ENCODE data around the gene CREB5.

CREB5 gene

DNA sequence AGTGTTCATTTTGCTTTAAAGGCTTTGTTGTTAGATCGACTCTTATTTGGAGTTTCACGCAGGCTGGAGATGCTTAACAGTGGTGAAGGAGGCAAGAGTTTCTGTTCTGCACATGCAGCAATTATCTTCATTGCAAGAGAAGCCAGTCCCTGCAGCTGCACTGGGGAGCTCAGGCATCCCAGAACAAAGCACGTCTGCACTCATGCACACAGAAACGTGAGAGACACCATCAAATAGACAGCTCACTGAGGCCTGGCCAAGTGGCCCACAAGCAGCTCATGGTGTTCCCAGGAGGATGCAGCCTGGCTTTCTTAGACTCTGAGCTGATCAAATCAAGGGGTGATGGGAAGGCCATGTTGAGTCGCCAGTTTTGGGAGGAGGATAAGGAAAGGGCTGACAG, 246.1 kb downstream of the CREB5 start:
- peaks cover 16% of the 10 kb centered on the region for H3K9me3 ChIP-seq (ENCODE audit: insufficient read depth, low read length, severe bottlenecking)
- TF ChIP-seq EZH2 (IDR thresholded peaks at IDR 0.05; ENCODE audit: borderline replicate concordance, low read depth, low read length, severe bottlenecking), result no peak
- TF ChIP-seq, protein P1, sequence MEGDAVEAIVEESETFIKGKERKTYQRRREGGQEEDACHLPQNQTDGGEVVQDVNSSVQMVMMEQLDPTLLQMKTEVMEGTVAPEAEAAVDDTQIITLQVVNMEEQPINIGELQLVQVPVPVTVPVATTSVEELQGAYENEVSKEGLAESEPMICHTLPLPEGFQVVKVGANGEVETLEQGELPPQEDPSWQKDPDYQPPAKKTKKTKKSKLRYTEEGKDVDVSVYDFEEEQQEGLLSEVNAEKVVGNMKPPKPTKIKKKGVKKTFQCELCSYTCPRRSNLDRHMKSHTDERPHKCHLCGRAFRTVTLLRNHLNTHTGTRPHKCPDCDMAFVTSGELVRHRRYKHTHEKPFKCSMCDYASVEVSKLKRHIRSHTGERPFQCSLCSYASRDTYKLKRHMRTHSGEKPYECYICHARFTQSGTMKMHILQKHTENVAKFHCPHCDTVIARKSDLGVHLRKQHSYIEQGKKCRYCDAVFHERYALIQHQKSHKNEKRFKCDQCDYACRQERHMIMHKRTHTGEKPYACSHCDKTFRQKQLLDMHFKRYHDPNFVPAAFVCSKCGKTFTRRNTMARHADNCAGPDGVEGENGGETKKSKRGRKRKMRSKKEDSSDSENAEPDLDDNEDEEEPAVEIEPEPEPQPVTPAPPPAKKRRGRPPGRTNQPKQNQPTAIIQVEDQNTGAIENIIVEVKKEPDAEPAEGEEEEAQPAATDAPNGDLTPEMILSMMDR (IDR thresholded peaks at IDR 0.05; ENCODE audit: borderline replicate concordance, extremely low read depth, low read length, poor library complexity, severe bottlenecking), result no peak
- no peak for ATAC-seq (ENCODE audit: insufficient read depth, low read depth)

DNA sequence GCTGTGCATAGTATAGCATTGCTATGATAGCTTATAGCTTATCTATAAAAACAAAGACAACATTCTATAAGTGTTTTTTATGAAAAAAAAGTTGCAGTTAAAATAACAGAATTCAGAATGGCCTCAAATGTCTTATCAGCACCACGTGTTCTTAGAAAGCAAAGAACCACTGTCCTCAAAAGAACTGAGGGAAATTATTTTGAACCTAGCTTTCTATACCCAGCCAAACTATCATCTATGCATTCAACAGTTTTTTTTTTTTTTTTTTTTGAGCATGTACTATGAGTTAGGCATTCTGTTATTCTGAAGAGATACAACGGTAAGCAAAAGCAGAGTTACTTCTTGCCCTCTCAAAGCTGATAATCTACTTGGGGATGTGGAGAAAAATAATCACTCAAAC, 247.8 kb downstream of the CREB5 start:
- Histone ChIP-seq H3K4me1 (ENCODE audit: insufficient read depth, low read length) (peaks cover 23% of the 10 kb centered on the region), H3K4me3 (ENCODE audit: low read depth in 1 of 2, low read length in 2 of 2) (no peak overlapping the region), H3K27ac (ENCODE audit: low read length) (no peak overlapping the region), H3K4me2 (ENCODE audit: insufficient read depth, low read length) (no peak overlapping the region), H3K9ac (ENCODE audit: low read depth, low read length) (no peak overlapping the region), H3K27me3 (ENCODE audit: insufficient read depth, low read length, poor library complexity) (no peaks in the 10 kb centered on the region), H3K36me3 (ENCODE audit: insufficient read depth, low read length) (no peaks in the 10 kb centered on the region), H3K79me2 (ENCODE audit: insufficient read depth, low read length) (no peaks in the 10 kb centered on the region), H2AFZ (ENCODE audit: low read depth, low read length) (no peak overlapping the region), H4K20me1 (ENCODE audit: insufficient read depth, low read length) (no peaks in the 10 kb centered on the region), H3K9me3 (ENCODE audit: insufficient read depth, low read length, severe bottlenecking) (peaks cover 16% of the 10 kb centered on the region)
- no peak for DNase-seq
- no peak for ATAC-seq (ENCODE audit: insufficient read depth, low read depth)
- TF ChIP-seq, protein P1 (IDR thresholded peaks at IDR 0.05; ENCODE audit: borderline replicate concordance, extremely low read depth, low read length, poor library complexity, severe bottlenecking), result no peak
- no peak for TF ChIP-seq EZH2 (IDR thresholded peaks at IDR 0.05; ENCODE audit: borderline replicate concordance, low read depth, low read length, severe bottlenecking)

More for the DNA sequence above, 246.1 kb downstream of the CREB5 start:
- Histone ChIP-seq H3K4me2 (ENCODE audit: insufficient read depth, low read length) (no peak overlapping the region), H3K9ac (ENCODE audit: low read depth, low read length) (no peak overlapping the region), H4K20me1 (ENCODE audit: insufficient read depth, low read length) (no peaks in the 10 kb centered on the region), H3K27ac (ENCODE audit: low read length) (no peak overlapping the region), H3K36me3 (ENCODE audit: insufficient read depth, low read length) (no peaks in the 10 kb centered on the region), H3K79me2 (ENCODE audit: insufficient read depth, low read length) (no peaks in the 10 kb centered on the region), H2AFZ (ENCODE audit: low read depth, low read length) (no peak overlapping the region), H3K4me1 (ENCODE audit: insufficient read depth, low read length) (peaks cover 23% of the 10 kb centered on the region), H3K4me3 (ENCODE audit: low read depth in 1 of 2, low read length in 2 of 2) (no peak overlapping the region), H3K27me3 (ENCODE audit: insufficient read depth, low read length, poor library complexity) (no peaks in the 10 kb centered on the region)
- no peak for DNase-seq

DNA sequence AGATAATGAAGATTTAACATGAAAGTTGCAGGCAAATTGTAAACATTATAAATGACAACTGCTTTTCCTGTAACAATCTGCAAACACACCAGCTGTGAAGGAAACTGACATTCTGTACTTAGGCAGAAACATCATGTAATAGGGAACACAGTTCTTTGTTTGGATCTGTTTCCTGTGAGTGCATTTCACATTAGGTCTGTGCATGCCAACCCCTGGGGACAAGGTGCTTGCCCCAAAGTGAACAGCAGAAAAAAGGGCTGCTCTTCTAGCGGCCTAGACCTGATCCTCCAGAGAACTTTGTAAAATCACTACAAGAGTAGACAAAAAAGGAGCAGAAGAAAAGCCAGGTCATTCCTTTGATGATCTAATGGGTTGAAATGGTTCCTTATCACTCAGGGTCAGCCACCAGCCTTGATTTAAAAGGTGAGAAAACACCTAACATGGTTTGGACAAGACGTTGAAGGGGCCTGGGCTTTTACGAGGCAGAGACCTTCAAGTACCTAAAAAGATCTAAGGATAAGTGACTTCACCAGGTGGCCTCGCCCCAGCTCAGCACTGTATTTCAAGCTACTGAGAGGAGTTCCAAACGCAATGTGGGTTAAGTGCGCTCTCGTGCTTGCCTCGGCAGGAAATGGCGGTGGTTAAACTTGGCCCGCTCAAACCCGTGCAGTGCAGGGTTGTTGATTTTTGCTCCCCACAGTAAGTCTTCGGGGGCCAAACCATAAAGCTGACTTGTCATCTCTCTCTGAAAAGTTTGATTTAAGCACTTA, 249.7 kb downstream of the CREB5 start:
- ATAC-seq (ENCODE audit: insufficient read depth, low read depth) (peak; percentile 98), DNase-seq (peak; percentile 58)
- H3K36me3 ChIP-seq (ENCODE audit: insufficient read depth, low read length), result no peaks in the 10 kb centered on the region
- peak overlapping the region in 1 of 2 experiments; percentile 33; a peak in 2 of 4 replicates for H3K4me3 ChIP-seq (ENCODE audit: low read depth in 1 of 2, low read length in 2 of 2)
- peak overlapping the region; percentile 55 for H2AFZ ChIP-seq (ENCODE audit: low read depth, low read length)
- H3K9ac ChIP-seq (ENCODE audit: low read depth, low read length), result peak overlapping the region; percentile 24; the same call in 1 of the 2 replicates
- H3K9me3 ChIP-seq (ENCODE audit: insufficient read depth, low read length, severe bottlenecking), result peaks cover 16% of the 10 kb centered on the region
- no peak for TF ChIP-seq EZH2 (IDR thresholded peaks at IDR 0.05; ENCODE audit: borderline replicate concordance, low read depth, low read length, severe bottlenecking)
- TF ChIP-seq, protein P1 (IDR thresholded peaks at IDR 0.05; ENCODE audit: borderline replicate concordance, extremely low read depth, low read length, poor library complexity, severe bottlenecking), result no peak
- H3K27ac ChIP-seq (ENCODE audit: low read length), result peak overlapping the region; percentile 65
- no peaks in the 10 kb centered on the region for H3K79me2 ChIP-seq (ENCODE audit: insufficient read depth, low read length)
- peak overlapping the region; percentile 54 for H3K4me2 ChIP-seq (ENCODE audit: insufficient read depth, low read length)
- no peaks in the 10 kb centered on the region for H4K20me1 ChIP-seq (ENCODE audit: insufficient read depth, low read length)
- peaks cover 23% of the 10 kb centered on the region for H3K4me1 ChIP-seq (ENCODE audit: insufficient read depth, low read length)
- H3K27me3 ChIP-seq (ENCODE audit: insufficient read depth, low read length, poor library complexity), result no peaks in the 10 kb centered on the region

All from DND-41 (cell line).